Stomach (tissue), 4 donors: ENCODE results near the gene CHPT1.

Experiments used
- EP300 ChIP-seq: sonication (generic); formaldehyde crosslinking; IDR thresholded peaks from one replicate; pipeline ENCODE4 v1.6.1; 2017; ENCODE audit warnings: antibody characterized with exemption
- POLR2AphosphoS5 ChIP-seq, 3 donors: sonication (generic); formaldehyde crosslinking; IDR thresholded peaks; one replicate each; pipeline ENCODE4 v1.6.1; 2016; ENCODE audit warnings: antibody characterized with exemption in 3 of 3
- TF ChIP-seq, protein P1 (sequence below), 7 experiments: fragments of 450-650 bp in 4 of 7; fragments of 200-600 bp in 3 of 7; sonication (generic) in 3 of 7; IDR thresholded peaks; one replicate each; pipeline ENCODE4 v1.5.1; 2016 to 2019; ENCODE audit warnings: antibody characterized with exemption in 7 of 7, control low read depth in 2 of 7, mild to moderate bottlenecking in 1 of 7

DNA sequence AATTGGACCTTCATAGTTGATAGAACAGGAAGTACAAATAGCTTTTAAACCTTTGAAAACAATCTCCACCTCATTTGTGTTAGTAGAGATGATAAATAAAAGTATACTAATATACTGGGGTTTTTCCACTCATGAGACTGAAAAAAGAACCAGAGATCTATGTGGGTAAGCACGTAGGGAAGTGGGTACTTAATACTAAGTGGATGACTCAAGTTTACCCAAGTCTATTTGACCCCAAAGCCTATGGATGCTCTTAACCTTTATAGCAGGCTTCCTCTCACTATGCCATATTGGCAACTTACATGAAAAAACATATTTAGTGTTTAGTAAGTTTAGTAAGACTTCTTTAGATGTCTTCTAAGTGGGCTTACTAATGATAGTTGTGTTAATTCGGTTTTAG is 49.2 kb upstream of the CHPT1 start:
- TF ChIP-seq POLR2AphosphoS5 (IDR thresholded peaks at IDR 0.05) (no peak), EP300 (no peak)
- TF ChIP-seq, protein P1, sequence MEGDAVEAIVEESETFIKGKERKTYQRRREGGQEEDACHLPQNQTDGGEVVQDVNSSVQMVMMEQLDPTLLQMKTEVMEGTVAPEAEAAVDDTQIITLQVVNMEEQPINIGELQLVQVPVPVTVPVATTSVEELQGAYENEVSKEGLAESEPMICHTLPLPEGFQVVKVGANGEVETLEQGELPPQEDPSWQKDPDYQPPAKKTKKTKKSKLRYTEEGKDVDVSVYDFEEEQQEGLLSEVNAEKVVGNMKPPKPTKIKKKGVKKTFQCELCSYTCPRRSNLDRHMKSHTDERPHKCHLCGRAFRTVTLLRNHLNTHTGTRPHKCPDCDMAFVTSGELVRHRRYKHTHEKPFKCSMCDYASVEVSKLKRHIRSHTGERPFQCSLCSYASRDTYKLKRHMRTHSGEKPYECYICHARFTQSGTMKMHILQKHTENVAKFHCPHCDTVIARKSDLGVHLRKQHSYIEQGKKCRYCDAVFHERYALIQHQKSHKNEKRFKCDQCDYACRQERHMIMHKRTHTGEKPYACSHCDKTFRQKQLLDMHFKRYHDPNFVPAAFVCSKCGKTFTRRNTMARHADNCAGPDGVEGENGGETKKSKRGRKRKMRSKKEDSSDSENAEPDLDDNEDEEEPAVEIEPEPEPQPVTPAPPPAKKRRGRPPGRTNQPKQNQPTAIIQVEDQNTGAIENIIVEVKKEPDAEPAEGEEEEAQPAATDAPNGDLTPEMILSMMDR (IDR thresholded peaks at IDR 0.05), result no peak
